Iris pigment epithelial cell (primary cell): ENCODE data around the gene ATF4.

Experiments
- DNase-seq: peaks from one replicate; pipeline ENCODE4 v3.0.0-alpha.2; 2011; ENCODE audit warnings: low read depth

Gene ATF4

GRCh38 chr22:39520226-39521105 lies at the start of gene ATF4:
TSS of gene ATF4 (plus strand) at chr22:39520562. CDS start at chr22:39521446, 884 bp downstream.
- no peak for DNase-seq

GRCh38 chr22:39471381-39472141 lies 48.8 kb upstream of the ATF4 start:
- DNase-seq, result peak; percentile 73

GRCh38 chr22:39472570-39473556 lies 47.5 kb upstream of the ATF4 start:
- peak; percentile 57 for DNase-seq

GRCh38 chr22:39473851-39474250 lies 46.5 kb upstream of the ATF4 start:
- DNase-seq, result no peak

- DNase-seq, result no peak
Observed at GRCh38 chr22:39474351-39475111, 45.8 kb upstream of the ATF4 start.

- no peak for DNase-seq
Observed at GRCh38 chr22:39475337-39475736, 45.0 kb upstream of the ATF4 start.

GRCh38 chr22:39475902-39476301 lies 44.5 kb upstream of the ATF4 start:
- DNase-seq, result no peak

- no peak for DNase-seq
Observed at GRCh38 chr22:39476664-39477063, 43.7 kb upstream of the ATF4 start.

GRCh38 chr22:39477542-39477941 lies 42.8 kb upstream of the ATF4 start:
- no peak for DNase-seq

GRCh38 chr22:39478441-39478850 lies 41.9 kb upstream of the ATF4 start:
- DNase-seq, result no peak

- no peak for DNase-seq
Observed at GRCh38 chr22:39479254-39479653, 41.1 kb upstream of the ATF4 start.

GRCh38 chr22:39480557-39480956 lies 39.8 kb upstream of the ATF4 start:
- DNase-seq, result no peak

- DNase-seq, result no peak
Observed at GRCh38 chr22:39481054-39481453, 39.3 kb upstream of the ATF4 start.

- DNase-seq, result no peak
Observed at GRCh38 chr22:39481595-39481994, 38.8 kb upstream of the ATF4 start.

- peak; percentile 27 for DNase-seq
Observed at GRCh38 chr22:39482768-39483167, 37.6 kb upstream of the ATF4 start.

GRCh38 chr22:39486951-39487825 lies 33.2 kb upstream of the ATF4 start:
- no peak for DNase-seq

GRCh38 chr22:39487826-39488520 lies 32.4 kb upstream of the ATF4 start:
- no peak for DNase-seq

- no peak for DNase-seq
Observed at GRCh38 chr22:39488563-39489083, 31.7 kb upstream of the ATF4 start.
